GM12878 (cell line): ENCODE measurements around the gene PTPN12.

Experiments
- CTCF ChIP-seq, 3 experiments: IDR thresholded peaks in 2 of 3; conservative IDR thresholded peaks in 1 of 3; 2 replicates each; pipeline ENCODE4 v1.5.1; 2011; ENCODE audit warnings: low read depth in 3 of 3, low read length in 3 of 3, mild to moderate bottlenecking in 3 of 3, control low read depth in 2 of 3, moderate library complexity in 2 of 3, inconsistent platforms in 1 of 3, mixed read lengths in 1 of 3; ENCODE audit not compliant: control insufficient read depth in 2 of 3, insufficient read depth in 1 of 3; ENCODE audit errors: extremely low read depth in 1 of 3
- HDAC2 ChIP-seq: fragments of 200-600 bp; sonication (generic); IDR thresholded peaks from 2 replicates; pipeline ENCODE4 v1.6.1; 2017
- STAT3 ChIP-seq: IDR thresholded peaks from 2 replicates; pipeline ENCODE4 v1.6.1; 2011; ENCODE audit warnings: low read depth, low read length, improper control_type of control experiment

GRCh38 chr7:77629797-77630196 is 92.7 kb downstream of the PTPN12 start:
- TF ChIP-seq CTCF (IDR thresholded peaks at IDR 0.05 in 2 of 3, conservative IDR thresholded peaks at IDR 0.05 in 1 of 3; ENCODE audit: control insufficient read depth in 2 of 3, extremely low read depth in 1 of 3, insufficient read depth in 1 of 3, low read depth in 3 of 3, low read length in 3 of 3) (no peak), STAT3 (no peak), HDAC2 (no peak)
